Activated CD4-positive, alpha-beta T cell treated with anti-CD3 and anti-CD28 coated beads, Interleukin-2, amount 50 U/mL, for 48 hours (primary cell): ENCODE results near the gene HS3ST2.
"Not testable (repeated sequence)": the region's sequence is repeated elsewhere in the genome, so short reads cannot be mapped to it uniquely, and the experiment has no call there.

Experiments used
- DNase-seq, 2 experiments: peaks; one replicate each; pipeline ENCODE4 v3.0.0-alpha.2; 2020

HS3ST2 gene

DNA sequence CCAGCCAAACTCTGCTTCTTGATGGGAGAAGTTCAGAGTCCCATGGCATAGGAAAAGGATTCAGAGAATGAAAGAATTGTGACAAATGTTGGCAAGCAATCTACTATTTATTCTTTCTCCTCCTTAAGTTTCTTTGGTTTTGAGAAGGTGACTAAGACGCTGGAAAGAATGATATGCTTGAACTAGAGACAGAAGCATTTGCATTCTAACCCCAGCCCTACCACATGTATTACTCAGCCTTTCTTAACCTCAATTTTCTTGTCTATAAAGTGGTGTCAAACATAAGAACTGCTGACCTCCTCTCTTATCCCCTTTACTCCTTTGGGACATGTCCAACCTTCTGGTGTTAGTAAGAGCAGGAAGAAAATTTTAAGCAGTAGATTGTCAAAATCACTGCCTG, 124.7 kb downstream of the HS3ST2 start:
- DNase-seq: no peak

DNA sequence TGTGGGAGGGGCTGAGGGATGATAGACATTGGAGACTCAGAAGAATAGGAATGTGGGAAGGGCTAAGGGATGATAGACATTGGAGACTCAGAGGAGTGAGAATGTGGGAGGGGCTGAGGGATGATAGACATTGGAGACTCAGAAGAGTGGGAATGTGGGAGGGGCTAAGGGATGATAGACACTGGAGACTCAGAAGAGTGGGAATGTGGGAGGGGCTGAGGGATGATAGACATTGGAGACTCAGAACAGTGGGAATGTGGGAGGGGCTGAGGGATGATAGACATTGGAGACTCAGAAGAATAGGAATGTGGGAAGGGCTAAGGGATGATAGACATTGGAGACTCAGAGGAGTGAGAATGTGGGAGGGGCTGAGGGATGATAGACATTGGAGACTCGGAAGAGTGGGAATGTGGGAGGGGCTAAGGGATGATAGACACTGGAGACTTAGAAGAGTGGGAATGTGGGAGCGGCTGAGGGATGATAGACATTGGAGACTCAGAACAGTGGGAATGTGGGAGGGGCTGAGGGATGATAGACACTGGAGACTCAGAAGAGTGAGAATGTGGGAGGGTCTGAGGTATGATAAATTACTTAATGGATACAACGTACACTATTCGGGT, 125.9 kb downstream of the HS3ST2 start:
- DNase-seq: not testable (repeated sequence)

- DNase-seq: no peak
Measured at GRCh38 chr16:22941970-22942501, 128.1 kb downstream of the HS3ST2 start.

DNA sequence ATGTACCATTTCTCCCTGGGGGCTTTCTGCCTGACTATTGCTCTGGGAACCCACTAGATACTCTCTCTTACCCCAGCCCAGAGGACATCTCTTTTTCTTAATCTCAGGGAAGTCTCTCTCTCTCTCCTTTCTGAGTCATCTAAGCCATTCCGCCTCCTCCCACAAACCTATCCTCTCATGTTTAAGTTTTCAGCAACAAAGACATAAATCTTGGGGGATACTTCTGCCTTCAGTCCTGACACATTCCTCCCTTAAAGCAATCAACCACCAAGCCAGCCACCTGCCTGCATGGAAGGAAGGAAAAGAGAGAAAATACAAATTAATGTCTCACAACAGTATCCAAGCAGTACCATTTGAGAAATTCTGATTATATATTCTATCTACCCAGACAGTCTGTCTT, 128.8 kb downstream of the HS3ST2 start:
- DNase-seq: no peak

DNA sequence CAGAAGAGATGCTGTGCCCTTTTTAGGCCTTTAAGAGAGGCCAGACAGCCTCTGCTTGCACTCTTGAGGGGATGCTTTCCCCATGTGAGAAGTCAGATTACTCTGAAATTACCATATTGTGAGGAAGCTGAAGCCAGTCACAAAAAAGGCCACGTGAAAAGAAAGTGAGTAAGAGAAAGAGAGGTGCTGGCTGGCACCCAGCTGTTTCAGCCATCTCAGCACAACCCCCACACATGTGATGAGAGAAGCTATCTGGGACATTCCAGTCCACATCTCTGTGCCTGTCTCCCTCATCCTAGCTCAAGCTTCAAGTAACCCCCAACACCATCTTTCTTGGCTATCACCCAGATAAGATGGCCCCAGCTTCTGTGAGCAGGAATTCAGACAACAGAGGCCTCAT, 131.4 kb downstream of the HS3ST2 start:
- DNase-seq: no peak

GRCh38 chr16:22946433-22946832, 132.5 kb downstream of the HS3ST2 start:
- no peak for DNase-seq

GRCh38 chr16:22948058-22948602, 134.2 kb downstream of the HS3ST2 start:
- DNase-seq: no peak

DNA sequence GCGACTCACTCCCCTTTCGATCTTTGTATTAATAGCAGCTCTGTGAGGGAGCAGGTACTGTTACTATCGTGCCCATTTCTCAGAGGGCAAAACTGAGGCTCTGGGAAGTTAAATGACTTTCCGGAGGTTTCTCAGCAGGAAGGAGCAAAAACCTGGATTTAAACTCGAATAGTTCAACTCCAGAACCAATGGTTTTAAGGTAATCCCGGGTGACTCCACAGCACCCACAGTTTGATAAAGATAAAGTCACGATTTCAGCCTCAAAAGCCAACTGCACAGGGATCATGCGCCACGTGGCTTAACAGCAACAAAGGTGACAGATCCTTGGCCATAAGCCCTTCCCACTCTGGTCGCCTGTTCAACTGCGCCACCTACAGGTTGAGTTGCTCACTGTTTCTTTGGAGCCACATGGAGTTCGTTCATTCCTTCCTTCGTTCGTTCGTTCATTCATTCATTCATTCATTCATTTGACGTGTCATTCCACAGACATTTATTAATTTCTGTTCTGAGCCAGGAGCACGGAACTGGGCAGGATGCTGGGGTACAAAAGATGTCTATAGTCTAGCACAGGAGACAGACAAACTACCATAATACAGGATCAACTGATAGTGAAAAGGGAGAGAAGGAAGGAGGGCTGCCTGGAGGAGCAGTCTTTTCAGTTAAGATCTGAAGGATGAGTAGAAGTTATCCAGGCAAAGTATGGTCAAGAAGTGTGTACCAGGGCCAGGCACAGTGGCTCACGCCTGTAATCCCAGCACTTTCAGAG, 134.8 kb downstream of the HS3ST2 start:
- DNase-seq: peak; percentile 70 to 76

DNA sequence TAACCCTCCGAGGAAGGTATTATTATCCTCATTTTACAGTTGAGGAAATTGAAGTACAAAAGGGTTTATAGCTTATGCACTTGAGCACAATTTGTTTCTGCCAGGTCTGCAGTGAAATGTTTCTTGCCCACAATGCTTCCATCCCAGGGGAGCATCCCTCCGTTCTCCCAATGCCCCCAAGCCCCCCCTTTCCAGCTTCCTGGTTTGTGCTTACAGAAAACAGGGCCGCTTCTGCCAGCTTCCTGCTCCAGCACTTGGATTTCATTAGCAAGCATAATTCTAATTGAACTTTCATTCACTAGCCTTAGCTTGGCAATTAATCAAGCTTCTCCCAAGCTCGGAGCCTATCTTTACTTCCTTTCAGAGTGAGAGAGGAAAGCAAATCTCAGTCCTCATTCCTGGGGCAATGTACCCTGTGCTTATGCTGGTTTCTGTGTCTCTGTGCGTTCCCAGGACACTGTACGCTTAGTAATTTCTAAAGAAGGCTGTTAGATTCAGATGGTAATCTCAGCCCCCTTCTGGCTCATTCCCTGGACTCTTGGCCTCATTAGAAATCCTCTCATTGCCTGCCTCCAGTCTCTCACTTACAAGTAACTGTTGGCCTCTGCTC, 141.6 kb downstream of the HS3ST2 start:
- no peak for DNase-seq

DNA sequence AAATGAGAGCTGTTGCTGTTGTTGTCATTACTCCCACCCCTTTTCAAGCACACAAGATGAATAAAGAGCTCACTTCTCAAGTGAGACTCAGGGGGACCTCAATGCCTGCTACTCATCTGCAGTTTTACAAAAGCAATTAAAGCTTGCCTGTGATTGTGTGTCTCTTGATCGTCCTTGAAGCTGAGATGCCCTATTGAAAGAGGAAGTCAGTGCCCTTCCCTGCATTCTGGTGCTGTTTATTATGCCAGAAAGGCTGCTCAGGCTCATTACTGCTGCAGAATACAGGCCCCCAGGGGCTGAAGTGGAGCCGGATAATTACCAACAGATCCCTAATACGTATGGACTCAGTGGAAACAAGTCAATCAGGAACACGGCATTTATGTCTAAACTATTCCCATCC, 147.2 kb downstream of the HS3ST2 start:
- no peak for DNase-seq

- DNase-seq: no peak
Measured at GRCh38 chr16:22962905-22963304, 148.9 kb downstream of the HS3ST2 start.
